OCI-LY7 (cell line): ENCODE results near the gene ZNRF4. TPM values are rescaled to one million over a fixed set of nuclear protein-coding genes. Genes with fewer than 3 reads are reported as not detected.

Experiments used
- BruUV-seq: library from RNA; stranded (reverse); fragments of 400-500 nt; replicated peaks from 2 replicates; lab custom pipeline; 2021; lab: Mats Ljungman, UMichigan
- CTCF ChIA-PET: fragments of 300-600 bp; sonication (Branson Sonifier 250); formaldehyde crosslinking; loops from one replicate; lab custom pipeline; 2022; ENCODE audit warnings: antibody characterized with exemption; ENCODE audit not compliant: unreplicated experiment; lab: Charles Lee
- POLR2A ChIA-PET: fragments of 300-600 bp; sonication (Branson Sonifier 250); formaldehyde crosslinking; loops from one replicate; lab custom pipeline; 2022; ENCODE audit warnings: antibody characterized with exemption; lab: Charles Lee
- DNase-seq: peaks from one replicate; pipeline ENCODE4 v3.0.0-alpha.2; 2015; ENCODE audit warnings: low spot score
- H2AFZ ChIP-seq: fragments of 200-600 bp; sonication (generic), shearing (Covaris generic); 2 replicates; pipeline ENCODE4 v1.6.1; 2014; ENCODE audit warnings: mild to moderate bottlenecking, antibody characterized with exemption, low read length, moderate library complexity
- H3K27ac ChIP-seq: fragments of 200-600 bp; sonication (generic); 2 replicates; pipeline ENCODE4 v1.5.1; 2014; ENCODE audit warnings: mixed run types, low read depth, mild to moderate bottlenecking, moderate library complexity, low read length, inconsistent platforms; ENCODE audit not compliant: poor library complexity, severe bottlenecking
- H3K36me3 ChIP-seq: fragments of 200-600 bp; sonication (generic); 2 replicates; pipeline ENCODE4 v1.6.1; 2014; ENCODE audit warnings: mild to moderate bottlenecking, antibody characterized with exemption, low read length, moderate library complexity, mixed read lengths; ENCODE audit not compliant: insufficient read depth
- H3K4me1 ChIP-seq: fragments of 200-600 bp; sonication (generic); 2 replicates; pipeline ENCODE4 v1.5.1; 2014; ENCODE audit warnings: mild to moderate bottlenecking, low read length; ENCODE audit not compliant: insufficient read depth, poor library complexity, severe bottlenecking
- H3K4me2 ChIP-seq: fragments of 200-600 bp; sonication (generic); 2 replicates; pipeline ENCODE4 v1.6.1; 2014; ENCODE audit warnings: mild to moderate bottlenecking, low read length
- H3K4me3 ChIP-seq: fragments of 200-600 bp; sonication (generic); 2 replicates; pipeline ENCODE4 v1.5.1; 2014; ENCODE audit warnings: mild to moderate bottlenecking, low read depth, low read length; ENCODE audit not compliant: poor library complexity, severe bottlenecking
- H3K79me2 ChIP-seq: fragments of 200-600 bp; sonication (generic); 2 replicates; pipeline ENCODE4 v1.6.1; 2016; ENCODE audit warnings: low read depth, mild to moderate bottlenecking, low read length, moderate library complexity, mixed read lengths; ENCODE audit not compliant: insufficient read depth
- H3K9me2 ChIP-seq: fragments of 200-600 bp; sonication (generic); 2 replicates; pipeline ENCODE4 v1.6.1; 2016; ENCODE audit warnings: mild to moderate bottlenecking, low read length, mixed read lengths; ENCODE audit not compliant: insufficient read depth
- H3K9me3 ChIP-seq: fragments of 200-600 bp; sonication (generic); 2 replicates; pipeline ENCODE4 v1.6.1; 2014; ENCODE audit warnings: mild to moderate bottlenecking, mixed run types, low read length, mixed read lengths
- H4K20me1 ChIP-seq: fragments of 200-600 bp; sonication (generic); 2 replicates; pipeline ENCODE4 v1.6.1; 2014; ENCODE audit warnings: mild to moderate bottlenecking, antibody characterized with exemption, low read length, moderate library complexity, mixed read lengths; ENCODE audit not compliant: insufficient read depth
- EZH2phosphoT487 ChIP-seq: fragments of 200-600 bp; sonication (generic); IDR thresholded peaks from 2 replicates; pipeline ENCODE4 v1.6.1; 2018; ENCODE audit warnings: low read depth, borderline replicate concordance, mild to moderate bottlenecking, mixed run types, antibody characterized with exemption, low read length, moderate library complexity, mixed read lengths
- intact Hi-C: fragments of 100-400 bp; cut with micrococcal nuclease; formaldehyde crosslinking; loops from one replicate; pipeline ENCODE4 v1.10.0; 2022; ENCODE audit not compliant: unreplicated experiment
- total RNA-seq, 2 experiments: library from RNA; depleted of rRNA in 1 of 2; stranded (reverse); fragments of >200 nt in 1 of 2; shearing (Covaris generic) in 1 of 2; gene quantifications; 2 replicates each; pipeline ENCODE4 v1.2.3, GENCODE V29; 2014 to 2022
- TF ChIP-seq, protein P1 (sequence below): fragments of 200-600 bp; sonication (generic); conservative IDR thresholded peaks from 2 replicates; pipeline ENCODE4 v1.5.1; 2014; ENCODE audit warnings: mild to moderate bottlenecking, antibody characterized with exemption, low read length, moderate library complexity, mixed read lengths

The ZNRF4 gene
- total RNA-seq, 2 experiments from 2014 or later, result not detected

DNA sequence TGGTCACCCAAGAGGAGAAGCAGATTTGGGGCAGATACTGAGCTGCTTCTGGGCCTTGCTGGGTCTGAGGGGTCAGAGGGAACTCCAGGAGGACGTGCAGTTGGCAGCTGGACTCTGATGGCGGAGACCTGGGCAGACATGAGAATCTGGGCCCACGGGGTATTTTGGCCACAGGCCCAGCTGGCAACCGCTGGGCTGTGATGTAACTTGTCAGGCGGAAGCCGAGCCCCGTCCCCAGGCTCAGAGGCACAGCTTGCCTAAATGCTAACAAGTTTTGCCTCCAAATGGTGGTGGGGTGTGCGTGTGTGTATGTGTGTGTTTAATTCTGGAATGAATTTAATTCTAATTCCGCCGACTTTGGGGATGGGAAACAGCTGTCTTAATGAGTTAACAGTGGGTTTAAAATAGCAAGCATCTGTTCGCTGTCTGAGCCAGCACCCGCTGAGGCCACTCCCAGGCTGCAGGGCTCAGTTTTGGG, 11.6 kb downstream of the ZNRF4 start:
- Histone ChIP-seq H3K79me2 (no peaks in the 10 kb centered on the region), H3K9me2 (no peaks in the 10 kb centered on the region), H3K36me3 (no peaks in the 10 kb centered on the region), H4K20me1 (no peaks in the 10 kb centered on the region), H3K27ac (no peak overlapping the region), H3K4me1 (no peaks in the 10 kb centered on the region), H3K4me2 (no peak overlapping the region), H2AFZ (no peak overlapping the region), H3K4me3 (no peak overlapping the region), H3K9me3 (no peaks in the 10 kb centered on the region)
- no TSS peak for BruUV-seq
- no peak for TF ChIP-seq EZH2phosphoT487
- TF ChIP-seq, protein P1, sequence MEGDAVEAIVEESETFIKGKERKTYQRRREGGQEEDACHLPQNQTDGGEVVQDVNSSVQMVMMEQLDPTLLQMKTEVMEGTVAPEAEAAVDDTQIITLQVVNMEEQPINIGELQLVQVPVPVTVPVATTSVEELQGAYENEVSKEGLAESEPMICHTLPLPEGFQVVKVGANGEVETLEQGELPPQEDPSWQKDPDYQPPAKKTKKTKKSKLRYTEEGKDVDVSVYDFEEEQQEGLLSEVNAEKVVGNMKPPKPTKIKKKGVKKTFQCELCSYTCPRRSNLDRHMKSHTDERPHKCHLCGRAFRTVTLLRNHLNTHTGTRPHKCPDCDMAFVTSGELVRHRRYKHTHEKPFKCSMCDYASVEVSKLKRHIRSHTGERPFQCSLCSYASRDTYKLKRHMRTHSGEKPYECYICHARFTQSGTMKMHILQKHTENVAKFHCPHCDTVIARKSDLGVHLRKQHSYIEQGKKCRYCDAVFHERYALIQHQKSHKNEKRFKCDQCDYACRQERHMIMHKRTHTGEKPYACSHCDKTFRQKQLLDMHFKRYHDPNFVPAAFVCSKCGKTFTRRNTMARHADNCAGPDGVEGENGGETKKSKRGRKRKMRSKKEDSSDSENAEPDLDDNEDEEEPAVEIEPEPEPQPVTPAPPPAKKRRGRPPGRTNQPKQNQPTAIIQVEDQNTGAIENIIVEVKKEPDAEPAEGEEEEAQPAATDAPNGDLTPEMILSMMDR, result no peak
- POLR2A ChIA-PET, result no interaction called here
- DNase-seq, result no peak
- intact Hi-C loops, result no loop called here
- CTCF ChIA-PET, result no interaction called here

DNA sequence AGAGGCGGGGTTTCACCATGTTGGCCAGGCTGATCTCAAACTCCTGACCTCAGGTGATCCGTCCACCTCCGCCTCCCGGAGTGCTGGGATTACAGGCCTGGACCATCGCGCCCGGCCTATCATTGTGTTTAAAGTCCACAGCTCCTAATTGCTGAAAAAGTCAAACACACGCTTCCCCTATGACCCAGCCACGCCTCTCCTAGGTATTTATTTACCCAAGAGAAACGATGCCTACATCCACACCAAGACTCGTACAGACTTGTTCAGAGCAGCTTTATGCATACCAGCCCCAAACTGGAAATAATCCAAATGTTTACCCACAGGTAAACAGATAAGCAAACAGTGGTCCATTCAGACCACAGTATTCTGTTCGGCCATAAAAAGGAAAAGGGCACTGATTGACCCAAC, 15.1 kb downstream of the ZNRF4 start:
- POLR2A ChIA-PET, result no interaction called here

DNA sequence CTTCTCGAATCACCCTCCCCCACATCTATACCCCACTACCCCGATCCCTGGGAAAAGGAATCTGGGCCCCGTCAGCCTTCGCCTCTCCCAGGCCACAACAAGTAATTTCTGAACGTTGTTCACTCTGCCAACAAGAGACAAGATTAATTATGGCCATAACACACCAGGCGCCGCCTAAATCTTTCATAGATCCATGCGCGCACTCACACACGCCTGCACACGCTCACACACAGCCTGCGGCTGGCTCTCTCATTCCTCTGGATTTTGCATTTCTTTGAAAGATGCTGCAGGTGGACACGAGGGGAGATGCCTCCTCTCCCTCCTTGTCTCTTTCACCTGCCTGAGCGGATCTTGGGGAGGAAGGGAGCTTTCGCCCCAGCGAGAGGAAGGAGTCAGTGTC, 17.1 kb downstream of the ZNRF4 start:
- intact Hi-C loops, result no loop called here
- CTCF ChIA-PET, result interaction anchor here (0.5 kb wide), 1 partner anchor 237 kb away, joined by 4 read pairs; no protein-coding TSS in a partner anchor

More for the DNA sequence above, 15.1 kb downstream of the ZNRF4 start:
- CTCF ChIA-PET, result no interaction called here
- H3K9me3 ChIP-seq, result no peaks in the 10 kb centered on the region
- TF ChIP-seq EZH2phosphoT487, result no peak
- TF ChIP-seq, protein P1, result no peak
- no peaks in the 10 kb centered on the region for H3K4me1 ChIP-seq
- H3K79me2 ChIP-seq, result no peaks in the 10 kb centered on the region
- no peaks in the 10 kb centered on the region for H3K36me3 ChIP-seq
- H3K4me2 ChIP-seq, result no peak overlapping the region
- intact Hi-C loops, result no loop called here
- no peaks in the 10 kb centered on the region for H3K9me2 ChIP-seq
- no peak for DNase-seq
- no TSS peak for BruUV-seq
- no peak overlapping the region for H3K27ac ChIP-seq
- no peak overlapping the region for H2AFZ ChIP-seq
- H3K4me3 ChIP-seq, result no peak overlapping the region
- no peaks in the 10 kb centered on the region for H4K20me1 ChIP-seq

More for the DNA sequence above, 17.1 kb downstream of the ZNRF4 start:
- H3K9me2 ChIP-seq, result no peaks in the 10 kb centered on the region
- H4K20me1 ChIP-seq, result no peaks in the 10 kb centered on the region
- H3K36me3 ChIP-seq, result no peaks in the 10 kb centered on the region
- no peak for TF ChIP-seq EZH2phosphoT487
- TF ChIP-seq, protein P1, result no peak
- no peak overlapping the region for H3K4me2 ChIP-seq
- no peaks in the 10 kb centered on the region for H3K79me2 ChIP-seq
- no peak overlapping the region for H3K27ac ChIP-seq
- no peaks in the 10 kb centered on the region for H3K4me1 ChIP-seq
- no peaks in the 10 kb centered on the region for H3K9me3 ChIP-seq
- BruUV-seq, result no TSS peak
- no peak overlapping the region for H2AFZ ChIP-seq
- POLR2A ChIA-PET, result no interaction called here
- no peak for DNase-seq
- H3K4me3 ChIP-seq, result no peak overlapping the region
